ENCODE data around the gene VEZF1.

Gene VEZF1

GRCh38 chr17:57987581-57988300, at the start of gene VEZF1:
Gene VEZF1, minus strand, starts transcription at chr17:57988254. Its CDS starts 143 bp downstream, at chr17:57988111.
- peak; percentile 83 for DNase-seq

GRCh38 chr17:58032691-58033415, 44.8 kb upstream of the VEZF1 start:
- no peak for DNase-seq

GRCh38 chr17:58028578-58028977, 40.5 kb upstream of the VEZF1 start:
- no peak for DNase-seq

GRCh38 chr17:58020401-58020800, 32.3 kb upstream of the VEZF1 start:
- DNase-seq: no peak

- no peak for DNase-seq
Observed at GRCh38 chr17:58019521-58019920, 31.5 kb upstream of the VEZF1 start.

- DNase-seq: no peak
Observed at GRCh38 chr17:58019039-58019438, 31.0 kb upstream of the VEZF1 start.

GRCh38 chr17:58010067-58010799, 22.2 kb upstream of the VEZF1 start:
- DNase-seq: no peak

- DNase-seq: no peak
Observed at GRCh38 chr17:58007781-58008706, 20.0 kb upstream of the VEZF1 start.

- DNase-seq: peak; percentile 97
Observed at GRCh38 chr17:58006924-58007780, 19.1 kb upstream of the VEZF1 start, which contains the start of gene SRSF1. Gene SRSF1, minus strand, starts transcription at chr17:58007246. Its CDS starts 109 bp downstream, at chr17:58007137.

- DNase-seq: peak; percentile 72
Observed at GRCh38 chr17:58006560-58006923, 18.5 kb upstream of the VEZF1 start.

- DNase-seq: no peak
Observed at GRCh38 chr17:58005728-58006559, 17.9 kb upstream of the VEZF1 start.

GRCh38 chr17:58005031-58005727, 17.1 kb upstream of the VEZF1 start:
- no peak for DNase-seq

- no peak for DNase-seq
Observed at GRCh38 chr17:58004060-58004459, 16.0 kb upstream of the VEZF1 start.

GRCh38 chr17:58002973-58003372, 14.9 kb upstream of the VEZF1 start:
- DNase-seq: no peak

- DNase-seq: no peak
Observed at GRCh38 chr17:58002154-58002948, 14.3 kb upstream of the VEZF1 start.

GRCh38 chr17:58001461-58002124, 13.5 kb upstream of the VEZF1 start:
- no peak for DNase-seq

- DNase-seq: no peak
Observed at GRCh38 chr17:57999496-58000017, 11.5 kb upstream of the VEZF1 start.

- DNase-seq: no peak
Observed at GRCh38 chr17:57999010-57999495, 11.0 kb upstream of the VEZF1 start.
